ENCODE data around the gene DPY30.

DPY30 gene

GRCh38 chr2:32039447-32040219, at the start of gene DPY30:
DPY30 (minus strand) TSS chr2:32039805; CDS start chr2:32039456, 349 bp downstream.
- Histone ChIP-seq H3K4me3 (ENCODE audit: severe bottlenecking) (peak within 1 kb of the TSS; percentile 47), H3K36me3 (ENCODE audit: low read depth) (peaks cover 17% of the 10 kb centered on the region), H3K9me3 (ENCODE audit: severe bottlenecking) (no peaks in the 10 kb centered on the region), H3K27me3 (ENCODE audit: insufficient read depth, poor library complexity, severe bottlenecking) (no peaks in the 10 kb centered on the region), H3K27ac (ENCODE audit: poor library complexity, severe bottlenecking) (peak within 1 kb of the TSS; percentile 55), H3K4me1 (ENCODE audit: insufficient read depth, poor library complexity, severe bottlenecking) (no peaks in the 10 kb centered on the region)
- ATAC-seq (ENCODE audit: low read depth) (peak; percentile 87), DNase-seq (ENCODE audit: low spot score) (peak; percentile 87)
- TF ChIP-seq CTCF (IDR thresholded peaks at IDR 0.05; ENCODE audit: poor library complexity, severe bottlenecking): no peak

GRCh38 chr2:32074134-32074506, 34.5 kb upstream of the DPY30 start:
- Histone ChIP-seq H3K36me3 (ENCODE audit: low read depth) (peaks cover 4% of the 10 kb centered on the region; the same call in 1 of the 2 replicates), H3K27ac (ENCODE audit: poor library complexity, severe bottlenecking) (no peak overlapping the region), H3K27me3 (ENCODE audit: insufficient read depth, poor library complexity, severe bottlenecking) (no peaks in the 10 kb centered on the region), H3K4me1 (ENCODE audit: insufficient read depth, poor library complexity, severe bottlenecking) (no peaks in the 10 kb centered on the region), H3K4me3 (ENCODE audit: severe bottlenecking) (no peak overlapping the region), H3K9me3 (ENCODE audit: severe bottlenecking) (no peaks in the 10 kb centered on the region)
- TF ChIP-seq CTCF (IDR thresholded peaks at IDR 0.05; ENCODE audit: poor library complexity, severe bottlenecking): no peak
- ATAC-seq (ENCODE audit: low read depth): no peak
- no peak for DNase-seq (ENCODE audit: low spot score)

GRCh38 chr2:32067549-32067948, 27.9 kb upstream of the DPY30 start:
- no peak for ATAC-seq (ENCODE audit: low read depth)
- Histone ChIP-seq H3K4me1 (ENCODE audit: insufficient read depth, poor library complexity, severe bottlenecking) (no peaks in the 10 kb centered on the region), H3K27ac (ENCODE audit: poor library complexity, severe bottlenecking) (no peak overlapping the region), H3K9me3 (ENCODE audit: severe bottlenecking) (no peaks in the 10 kb centered on the region), H3K27me3 (ENCODE audit: insufficient read depth, poor library complexity, severe bottlenecking) (no peaks in the 10 kb centered on the region), H3K36me3 (ENCODE audit: low read depth) (peaks cover 4% of the 10 kb centered on the region; the same call in 1 of the 2 replicates), H3K4me3 (ENCODE audit: severe bottlenecking) (no peak overlapping the region)
- TF ChIP-seq CTCF (IDR thresholded peaks at IDR 0.05; ENCODE audit: poor library complexity, severe bottlenecking): no peak
- DNase-seq (ENCODE audit: low spot score): no peak

GRCh38 chr2:32064713-32065112, 25.1 kb upstream of the DPY30 start:
- Histone ChIP-seq H3K4me3 (ENCODE audit: severe bottlenecking) (peak overlapping the region; percentile 71), H3K27me3 (ENCODE audit: insufficient read depth, poor library complexity, severe bottlenecking) (no peaks in the 10 kb centered on the region), H3K36me3 (ENCODE audit: low read depth) (no peaks in the 10 kb centered on the region), H3K4me1 (ENCODE audit: insufficient read depth, poor library complexity, severe bottlenecking) (peaks cover 4% of the 10 kb centered on the region), H3K27ac (ENCODE audit: poor library complexity, severe bottlenecking) (no peak overlapping the region), H3K9me3 (ENCODE audit: severe bottlenecking) (no peaks in the 10 kb centered on the region)
- DNase-seq (ENCODE audit: low spot score) (no peak), ATAC-seq (ENCODE audit: low read depth) (no peak)
- TF ChIP-seq CTCF (IDR thresholded peaks at IDR 0.05; ENCODE audit: poor library complexity, severe bottlenecking): no peak

GRCh38 chr2:32064021-32064601, 24.5 kb upstream of the DPY30 start:
- H3K36me3 ChIP-seq (ENCODE audit: low read depth): no peaks in the 10 kb centered on the region
- DNase-seq (ENCODE audit: low spot score): no peak
- ATAC-seq (ENCODE audit: low read depth): no peak; the same call in 2 of the 3 replicates
- H3K27ac ChIP-seq (ENCODE audit: poor library complexity, severe bottlenecking): peak overlapping the region; percentile 61
- no peaks in the 10 kb centered on the region for H3K27me3 ChIP-seq (ENCODE audit: insufficient read depth, poor library complexity, severe bottlenecking)
- H3K4me3 ChIP-seq (ENCODE audit: severe bottlenecking): peak overlapping the region; percentile 71
- H3K9me3 ChIP-seq (ENCODE audit: severe bottlenecking): no peaks in the 10 kb centered on the region
- peaks cover 4% of the 10 kb centered on the region for H3K4me1 ChIP-seq (ENCODE audit: insufficient read depth, poor library complexity, severe bottlenecking)
- TF ChIP-seq CTCF (IDR thresholded peaks at IDR 0.05; ENCODE audit: poor library complexity, severe bottlenecking): no peak
